Measurements from ENCODE around the gene TP53RK.

TP53RK gene

GRCh38 chr20:46689082-46689753 is at the start of gene TP53RK:
TSS of gene TP53RK (minus strand) at chr20:46689444. CDS start at chr20:46689414, 30 bp downstream.
- TF ChIP-seq CTCF (IDR thresholded peaks at IDR 0.05; ENCODE audit: low read depth, low read length, poor library complexity, severe bottlenecking) (no peak), EZH2phosphoT487 (IDR thresholded peaks at IDR 0.05; ENCODE audit: borderline replicate concordance, low read length) (no peak)
- Histone ChIP-seq H3K9me3 (ENCODE audit: control insufficient read depth, insufficient read depth, low read length) (no peaks in the 10 kb centered on the region), H4K20me1 (ENCODE audit: control insufficient read depth, insufficient read depth, low read depth, low read length) (peaks cover 22% of the 10 kb centered on the region; the same call in 1 of the 2 replicates), H3K4me2 (ENCODE audit: low read length) (peak within 1 kb of the TSS; percentile 78), H3F3A (ENCODE audit: control insufficient read depth, insufficient read depth) (0 out of 2 replicates have a peak, but pooled peaks cover 4% of the 10 kb centered on the region), H3K4me1 (ENCODE audit: control insufficient read depth, low read length) (peaks cover 42% of the 10 kb centered on the region), H3K36me3 (ENCODE audit: control insufficient read depth, low read length) (peaks cover 46% of the 10 kb centered on the region), H3K9me2 (replicated peaks; ENCODE audit: control insufficient read depth, low read length) (no peaks in the 10 kb centered on the region), H3K4me3 (ENCODE audit: low read length) (peak within 1 kb of the TSS; percentile 79), H3K27me3 (ENCODE audit: control insufficient read depth, low read length) (no peaks in the 10 kb centered on the region), H3K79me2 (ENCODE audit: control insufficient read depth, low read length) (peaks cover 51% of the 10 kb centered on the region), H3K27ac (ENCODE audit: low read depth, low read length) (peak within 1 kb of the TSS; percentile 58)

GRCh38 chr20:46735436-46735835 is 46.2 kb upstream of the TP53RK start:
- Histone ChIP-seq H3K4me2 (ENCODE audit: low read length) (no peak overlapping the region), H3K27ac (ENCODE audit: low read depth, low read length) (no peak overlapping the region), H3K4me3 (ENCODE audit: low read length) (no peak overlapping the region), H3K79me2 (ENCODE audit: control insufficient read depth, low read length) (no peaks in the 10 kb centered on the region), H3K27me3 (ENCODE audit: control insufficient read depth, low read length) (peaks cover 8% of the 10 kb centered on the region; the same call in 1 of the 2 replicates), H3K4me1 (ENCODE audit: control insufficient read depth, low read length) (no peaks in the 10 kb centered on the region), H3F3A (ENCODE audit: control insufficient read depth, insufficient read depth) (no peaks in the 10 kb centered on the region), H4K20me1 (ENCODE audit: control insufficient read depth, insufficient read depth, low read depth, low read length) (no peaks in the 10 kb centered on the region), H3K9me2 (replicated peaks; ENCODE audit: control insufficient read depth, low read length) (no peaks in the 10 kb centered on the region), H3K9me3 (ENCODE audit: control insufficient read depth, insufficient read depth, low read length) (no peaks in the 10 kb centered on the region), H3K36me3 (ENCODE audit: control insufficient read depth, low read length) (no peaks in the 10 kb centered on the region)
- TF ChIP-seq CTCF (IDR thresholded peaks at IDR 0.05; ENCODE audit: low read depth, low read length, poor library complexity, severe bottlenecking) (no peak), EZH2phosphoT487 (IDR thresholded peaks at IDR 0.05; ENCODE audit: borderline replicate concordance, low read length) (no peak)

GRCh38 chr20:46731770-46732169 is 42.5 kb upstream of the TP53RK start:
- Histone ChIP-seq H3K4me2 (ENCODE audit: low read length) (no peak overlapping the region), H3K79me2 (ENCODE audit: control insufficient read depth, low read length) (no peaks in the 10 kb centered on the region), H3K9me2 (replicated peaks; ENCODE audit: control insufficient read depth, low read length) (no peaks in the 10 kb centered on the region), H4K20me1 (ENCODE audit: control insufficient read depth, insufficient read depth, low read depth, low read length) (no peaks in the 10 kb centered on the region), H3K27ac (ENCODE audit: low read depth, low read length) (no peak overlapping the region), H3K36me3 (ENCODE audit: control insufficient read depth, low read length) (no peaks in the 10 kb centered on the region), H3K4me1 (ENCODE audit: control insufficient read depth, low read length) (no peaks in the 10 kb centered on the region), H3K9me3 (ENCODE audit: control insufficient read depth, insufficient read depth, low read length) (no peaks in the 10 kb centered on the region), H3K27me3 (ENCODE audit: control insufficient read depth, low read length) (peaks cover 2% of the 10 kb centered on the region; the same call in 1 of the 2 replicates), H3K4me3 (ENCODE audit: low read length) (no peak overlapping the region), H3F3A (ENCODE audit: control insufficient read depth, insufficient read depth) (no peaks in the 10 kb centered on the region)
- no peak for TF ChIP-seq EZH2phosphoT487 (IDR thresholded peaks at IDR 0.05; ENCODE audit: borderline replicate concordance, low read length)
- no peak for TF ChIP-seq CTCF (IDR thresholded peaks at IDR 0.05; ENCODE audit: low read depth, low read length, poor library complexity, severe bottlenecking)

Measured in DOHH2 (cell line).